H1 (cell line): Measurements from ENCODE around the gene MBD3L3.
"Not testable (repeated sequence)": the region's sequence is repeated elsewhere in the genome, so short reads cannot be mapped to it uniquely, and the experiment has no call there.

Source experiments
- MAFK ChIP-seq: IDR thresholded peaks from 2 replicates; pipeline ENCODE4 v1.6.1; 2012; ENCODE audit warnings: low read depth, mild to moderate bottlenecking, improper control_type of control experiment, low read length
- POLR2A ChIP-seq, 2 experiments: IDR thresholded peaks; 1 replicate in 1 of 2; 2 replicates in 1 of 2; pipeline ENCODE4 v1.6.1; 2011; ENCODE audit warnings: low read depth in 2 of 2, low read length in 2 of 2, mild to moderate bottlenecking in 2 of 2; ENCODE audit errors: control extremely low read depth in 1 of 2
- SIN3A ChIP-seq, 2 experiments: IDR thresholded peaks in 1 of 2; conservative IDR thresholded peaks in 1 of 2; 2 replicates each; pipeline ENCODE4 v1.6.1; 2011 to 2012; ENCODE audit warnings: low read length in 2 of 2, improper control_type of control experiment in 1 of 2, low read depth in 1 of 2, mild to moderate bottlenecking in 1 of 2
- SIX5 ChIP-seq: IDR thresholded peaks from 2 replicates; pipeline ENCODE4 v1.6.1; 2011; ENCODE audit warnings: mild to moderate bottlenecking, low read depth, low read length
- TF ChIP-seq, protein P1 (sequence below): IDR thresholded peaks from 2 replicates; pipeline ENCODE4 v1.6.1; 2011; ENCODE audit warnings: low read length, improper control_type of control experiment
- TF ChIP-seq, protein P2 (sequence below), 3 experiments: IDR thresholded peaks; 1 replicate in 2 of 3; 2 replicates in 1 of 3; pipeline versions ENCODE4 v1.5.1 to v1.6.1; 2011; ENCODE audit warnings: low read length in 3 of 3, mild to moderate bottlenecking in 3 of 3, inconsistent platforms in 2 of 3, low read depth in 1 of 3, moderate library complexity in 1 of 3; ENCODE audit not compliant: insufficient read depth in 1 of 3; ENCODE audit errors: control extremely low read depth in 1 of 3

DNA sequence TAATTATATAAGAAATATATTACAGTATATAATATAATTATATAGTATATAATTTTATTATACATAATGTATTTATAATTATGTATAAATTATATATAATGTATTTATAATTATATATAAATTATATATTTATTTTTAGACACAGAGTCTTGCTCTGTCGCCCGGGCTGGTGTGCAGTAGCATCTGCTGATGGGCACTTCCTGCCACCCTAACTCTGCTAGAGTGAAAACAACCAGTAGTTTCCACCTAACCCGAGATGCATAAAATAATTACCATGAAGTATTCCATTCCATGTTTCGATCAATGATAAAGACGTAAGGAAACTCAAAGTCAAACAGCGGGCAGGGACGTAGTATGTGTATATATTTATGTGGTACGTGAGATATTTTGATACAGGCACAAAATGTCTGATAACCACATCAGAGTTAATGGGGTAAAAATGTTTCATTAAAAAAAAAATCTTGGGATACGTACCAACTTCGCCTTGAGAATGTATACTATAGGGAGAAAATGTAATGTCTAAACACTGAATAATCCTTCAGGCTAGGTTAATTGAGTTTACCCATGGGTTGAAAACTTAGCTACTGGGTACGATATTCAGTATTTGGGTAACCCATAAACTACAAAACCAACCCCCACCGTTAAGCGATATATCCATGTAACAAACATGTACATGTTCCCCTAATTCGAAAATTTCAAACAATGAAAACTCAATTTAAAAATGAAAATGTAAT is 3.7 kb downstream of the MBD3L3 start:
- TF ChIP-seq, protein P1, sequence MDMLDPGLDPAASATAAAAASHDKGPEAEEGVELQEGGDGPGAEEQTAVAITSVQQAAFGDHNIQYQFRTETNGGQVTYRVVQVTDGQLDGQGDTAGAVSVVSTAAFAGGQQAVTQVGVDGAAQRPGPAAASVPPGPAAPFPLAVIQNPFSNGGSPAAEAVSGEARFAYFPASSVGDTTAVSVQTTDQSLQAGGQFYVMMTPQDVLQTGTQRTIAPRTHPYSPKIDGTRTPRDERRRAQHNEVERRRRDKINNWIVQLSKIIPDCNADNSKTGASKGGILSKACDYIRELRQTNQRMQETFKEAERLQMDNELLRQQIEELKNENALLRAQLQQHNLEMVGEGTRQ: not testable (repeated sequence)
- TF ChIP-seq, protein P2, sequence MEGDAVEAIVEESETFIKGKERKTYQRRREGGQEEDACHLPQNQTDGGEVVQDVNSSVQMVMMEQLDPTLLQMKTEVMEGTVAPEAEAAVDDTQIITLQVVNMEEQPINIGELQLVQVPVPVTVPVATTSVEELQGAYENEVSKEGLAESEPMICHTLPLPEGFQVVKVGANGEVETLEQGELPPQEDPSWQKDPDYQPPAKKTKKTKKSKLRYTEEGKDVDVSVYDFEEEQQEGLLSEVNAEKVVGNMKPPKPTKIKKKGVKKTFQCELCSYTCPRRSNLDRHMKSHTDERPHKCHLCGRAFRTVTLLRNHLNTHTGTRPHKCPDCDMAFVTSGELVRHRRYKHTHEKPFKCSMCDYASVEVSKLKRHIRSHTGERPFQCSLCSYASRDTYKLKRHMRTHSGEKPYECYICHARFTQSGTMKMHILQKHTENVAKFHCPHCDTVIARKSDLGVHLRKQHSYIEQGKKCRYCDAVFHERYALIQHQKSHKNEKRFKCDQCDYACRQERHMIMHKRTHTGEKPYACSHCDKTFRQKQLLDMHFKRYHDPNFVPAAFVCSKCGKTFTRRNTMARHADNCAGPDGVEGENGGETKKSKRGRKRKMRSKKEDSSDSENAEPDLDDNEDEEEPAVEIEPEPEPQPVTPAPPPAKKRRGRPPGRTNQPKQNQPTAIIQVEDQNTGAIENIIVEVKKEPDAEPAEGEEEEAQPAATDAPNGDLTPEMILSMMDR (IDR thresholded peaks at IDR 0.05; ENCODE audit: control extremely low read depth in 1 of 3, insufficient read depth in 1 of 3, low read depth in 1 of 3, low read length in 3 of 3): not testable (repeated sequence)
- TF ChIP-seq MAFK; POLR2A (IDR thresholded peaks at IDR 0.05; ENCODE audit: control extremely low read depth in 1 of 2, low read depth in 2 of 2, low read length in 2 of 2); SIN3A (conservative IDR thresholded peaks at IDR 0.05 in 1 of 2, IDR thresholded peaks at IDR 0.05 in 1 of 2; ENCODE audit: low read depth in 1 of 2, low read length in 2 of 2); SIX5: not testable (repeated sequence)
